ENCODE measurements around the gene PIF1.

Gene PIF1

DNA sequence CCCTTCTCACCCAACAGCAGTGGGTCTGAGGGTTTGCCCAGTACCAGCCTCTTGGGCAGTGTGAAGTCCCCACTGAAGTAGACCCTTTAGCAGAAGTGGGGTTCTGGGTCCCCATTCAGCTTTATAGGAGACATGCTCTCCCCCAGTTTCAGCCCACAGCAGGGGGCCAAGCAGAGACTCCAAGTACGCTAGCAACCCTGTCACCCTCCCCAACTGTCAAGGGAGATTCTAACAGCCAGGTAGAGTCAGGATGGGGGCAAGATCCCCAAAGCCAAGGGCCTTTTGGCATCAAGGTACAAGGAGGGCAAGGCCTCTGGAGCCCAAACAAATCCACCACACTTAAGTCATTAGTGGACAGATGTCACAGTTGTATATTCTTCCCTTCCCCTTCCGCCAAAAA, 51.8 kb downstream of the PIF1 start:
- no peak for DNase-seq

DNA sequence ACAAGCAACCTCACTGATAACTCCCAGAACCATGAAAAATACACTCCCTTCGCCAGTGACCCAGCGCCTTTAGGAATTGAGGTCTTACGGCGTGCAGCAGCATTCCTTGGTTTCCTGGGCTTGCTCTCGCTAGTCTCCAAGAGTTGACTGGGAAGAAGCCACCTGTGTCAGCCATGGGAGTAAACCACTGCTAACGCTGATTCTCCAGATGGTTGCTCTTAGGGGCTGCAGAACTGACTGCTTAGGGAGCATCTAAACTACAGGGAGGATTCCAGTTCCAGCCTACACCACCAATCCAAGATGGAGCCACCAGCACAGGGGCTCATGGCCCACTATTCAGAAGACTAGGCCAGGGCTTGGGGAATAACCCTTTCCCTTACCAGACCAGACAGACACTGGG, 52.5 kb downstream of the PIF1 start:
- no peak for DNase-seq

DNA sequence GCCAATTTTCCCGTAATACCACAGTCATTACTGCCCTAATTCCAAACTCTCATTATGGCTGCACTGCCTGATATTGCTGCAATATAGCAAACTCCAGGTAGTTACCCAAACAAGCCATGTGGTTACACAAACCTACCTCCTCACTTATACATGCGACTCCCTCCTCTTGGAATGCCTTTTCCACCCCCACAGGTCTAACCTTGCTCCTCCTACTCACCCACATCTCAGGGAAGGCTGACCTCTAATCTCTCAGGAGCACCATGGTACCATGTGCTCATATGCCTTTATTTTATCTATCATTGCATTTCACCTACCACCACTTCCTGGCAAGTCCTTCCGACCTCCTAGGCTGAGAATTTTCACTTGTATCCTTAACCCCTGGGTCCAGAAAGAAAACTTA, 53.0 kb downstream of the PIF1 start:
- no peak for DNase-seq

DNA sequence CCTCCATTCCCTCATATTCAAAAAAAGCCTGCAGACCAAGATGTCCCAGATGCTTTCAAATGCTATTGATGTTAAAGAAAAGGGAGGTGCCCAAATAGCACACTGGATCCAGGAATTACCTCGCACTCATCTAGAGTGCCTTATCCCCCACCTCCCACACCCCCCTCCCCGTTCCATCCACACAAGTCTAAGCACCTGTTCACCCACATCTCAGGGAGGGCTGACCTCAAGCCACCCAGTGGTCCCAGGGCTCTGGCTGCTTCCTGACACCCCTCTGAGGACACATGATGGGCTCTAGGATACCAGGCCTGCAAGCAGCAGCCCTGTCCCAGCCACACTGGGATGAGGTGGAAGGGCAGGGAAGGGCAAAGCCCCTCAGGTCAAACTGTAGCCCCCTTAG, 54.8 kb downstream of the PIF1 start:
- no peak for DNase-seq

DNA sequence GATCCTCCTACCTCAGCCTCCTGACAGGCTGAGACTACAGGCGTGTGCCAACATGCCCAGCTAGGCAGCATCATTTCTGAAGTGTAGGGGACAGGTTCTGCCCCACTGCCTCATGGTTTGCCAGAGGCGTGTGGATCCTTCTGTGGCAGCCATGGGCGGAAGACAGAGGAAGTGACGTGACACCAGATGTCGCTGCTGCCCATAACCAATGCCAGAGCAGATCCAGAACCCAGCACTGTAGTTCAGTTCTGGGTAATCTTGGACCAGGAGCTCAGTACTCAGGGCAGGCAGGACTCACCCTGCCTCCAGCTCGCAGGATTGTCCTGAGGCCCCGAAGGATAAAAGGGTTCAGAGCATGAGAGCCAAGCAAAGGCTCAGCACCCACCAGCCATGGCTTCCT, 58.2 kb downstream of the PIF1 start:
- DNase-seq: no peak

DNA sequence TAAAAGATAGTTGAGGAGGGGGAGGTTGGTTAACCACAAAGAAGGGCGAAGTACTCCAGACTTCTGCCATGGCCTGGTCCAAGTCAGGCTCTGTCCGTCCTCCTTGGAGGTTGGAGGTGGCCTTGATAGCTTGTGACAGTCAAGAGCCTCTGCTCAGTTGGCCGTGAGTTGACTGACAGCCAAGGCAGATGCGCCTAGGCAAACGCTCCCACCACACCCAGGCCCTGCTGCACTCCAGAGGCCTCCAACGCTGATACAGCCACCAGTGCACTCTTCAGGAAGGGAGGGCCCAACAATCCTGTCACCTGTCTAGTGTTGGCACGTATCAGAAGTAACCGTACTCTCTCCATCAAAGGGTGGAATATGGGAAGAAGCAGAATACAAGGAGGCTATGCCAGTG, 59.4 kb downstream of the PIF1 start:
- DNase-seq: no peak

All from stimulated activated CD4-positive, alpha-beta T cell treated with anti-CD3 and anti-CD28 coated beads, Interleukin-12 subunit alpha, Interleukin-12 subunit beta, amount 100 ng/mL, for 4 hours (primary cell).